Right lobe of liver (tissue), 6 donors: ENCODE measurements around the gene NDUFA7. TPM values are rescaled to one million over a fixed set of nuclear protein-coding genes. Genes with fewer than 3 reads are reported as not detected.
A peak's percentile ranks its signal among the peaks of the same experiment; 100 is the strongest.

Experiments used
- ATAC-seq, 4 donors: fragments of 200-7000 bp; cut with Tn5 transposase; one replicate each; pipeline ENCODE4 v1.9.1; 2020; ENCODE audit warnings: mild to moderate bottlenecking in 4 of 4, moderate library complexity in 4 of 4
- DNase-seq, 3 donors: peaks; one replicate each; pipeline ENCODE4 v3.0.0-alpha.2; 2020
- H3K27ac ChIP-seq, 3 donors: fragments of 200-600 bp; one replicate each; pipeline ENCODE4 v1.8.0; 2022
- H3K27me3 ChIP-seq, 2 donors: fragments of 200-600 bp; one replicate each; pipeline ENCODE4 v1.8.0; 2022
- H3K36me3 ChIP-seq, 4 donors: fragments of 200-600 bp; sonication (generic) in 1 of 4; one replicate each; pipeline versions ENCODE4 v1.5.1 to v1.8.0; 2017 to 2022; ENCODE audit warnings: control low read depth in 1 of 4
- H3K4me1 ChIP-seq, 4 donors: fragments of 200-600 bp; sonication (generic) in 1 of 4; one replicate each; pipeline versions ENCODE4 v1.5.1 to v1.8.0; 2017 to 2022; ENCODE audit warnings: control low read depth in 1 of 4
- H3K4me3 ChIP-seq, 3 donors: fragments of 200-600 bp; one replicate each; pipeline ENCODE4 v1.8.0; 2022
- H3K9me3 ChIP-seq, 4 donors: fragments of 200-600 bp; sonication (generic) in 1 of 4; one replicate each; pipeline versions ENCODE4 v1.5.1 to v1.8.0; 2017 to 2022; ENCODE audit warnings: control low read depth in 1 of 4
- CTCF ChIP-seq, 4 donors: fragments of 200-600 bp in 3 of 4; fragments of 450-650 bp in 1 of 4; IDR thresholded peaks; one replicate each; pipeline versions ENCODE4 v1.5.1 to v1.8.0; 2016 to 2022; ENCODE audit warnings: antibody characterized with exemption in 4 of 4, mild to moderate bottlenecking in 2 of 4
- POLR2A ChIP-seq: fragments of 450-650 bp; IDR thresholded peaks from one replicate; pipeline ENCODE4 v1.6.1; 2017; ENCODE audit warnings: antibody characterized with exemption, mild to moderate bottlenecking
- WGBS: methylation state at CpG from one replicate; pipeline ENCODE4 v1.1.6; 2018; ENCODE audit warnings: low coverage, low lambda C conversion rate; ENCODE audit not compliant: insufficient coverage; ENCODE audit errors: missing lambda C conversion rate; 5-methylcytosine and 5-hydroxymethylcytosine counted together
- intact Hi-C, 2 donors: fragments of 100-400 bp; cut with DNase I; formaldehyde crosslinking; loops; one replicate each; pipeline versions ENCODE4 v1.11.2 to v1.14.1; 2022
- long read RNA-seq: library from polyadenylated mRNA; unstranded; transcript quantifications from one replicate; pipeline ENCODE4 v2.0.0, GENCODE V29; 2019
- total RNA-seq, 6 experiments: library from RNA; depleted of rRNA in 2 of 6; stranded (reverse); fragments of >200 nt in 2 of 6; fragmentation: NEBNext Ultra II Directional in 3 of 6; extraction: Animal tissue kit (Norgen Biotek cat#: 25700) in 3 of 6; gene quantifications; one replicate each; pipeline versions ENCODE4 v1.1.0 to v1.2.4, GENCODE V29; 2016 to 2023
- donor health status: DM: no; HTN: yes; CAD: no.
- donor health status: DM: no; HTN: no; CAD: no.
- donor health status: DM: no; HTN: no; CAD: no.
- donor health status: DM: no; HTN: yes; CAD: no.
- donor health status: DM: no; HTN: yes; CAD: no.

Gene NDUFA7
- 10 to 100 TPM; 20.8 to 60.5 (median 25.9) TPM for total RNA-seq
- long read RNA-seq, transcript NDUFA7-201 (4 exons, 601 nt): major isoform, 41 of 46 reads
- long read RNA-seq, partial matches to known transcripts: 4 of 46 reads
- long read RNA-seq, other reads (novel, unspliced or antisense): 1 of 46 reads

GRCh38 chr19:8321067-8321985 is at the start of gene NDUFA7, which contains the start of gene RPS28:
Gene NDUFA7, minus strand, starts transcription at chr19:8321375. Its CDS starts 17 bp downstream, at chr19:8321358.
Gene RPS28, plus strand, starts transcription at chr19:8321496. Its CDS starts 35 bp downstream, at chr19:8321531.
- peak within 1 kb of the TSS; percentile 75 to 92 (median 88) for H3K4me3 ChIP-seq
- H3K9me3 ChIP-seq: no peaks in the 10 kb centered on the region
- peak within 1 kb of the TSS; percentile 83 to 91 (median 89) for H3K27ac ChIP-seq
- WGBS: 0% methylated on average over 12 of the region's 72 CpGs
- DNase-seq: peak; percentile 96 to 98 (median 97)
- ATAC-seq: peak; percentile 88 to 96 (median 92)
- TF ChIP-seq CTCF (IDR thresholded peaks at IDR 0.05) (peak; percentile 24 to 45 (median 28)), POLR2A (peak; percentile 92)
- H3K4me1 ChIP-seq: peaks cover 0 to 31% (median 6%) of the 10 kb centered on the region in 4 donors
- H3K27me3 ChIP-seq: no peaks in the 10 kb centered on the region
- intact Hi-C loops: loop anchor here in 1 of 2 donors (10.0 kb wide), 1 partner anchor 193 kb away; the partner anchor contains the start of gene ZNF414
- H3K36me3 ChIP-seq: peaks cover 0 to 16% (median 7%) of the 10 kb centered on the region in 4 donors

GRCh38 chr19:8370176-8371010 is 49.2 kb upstream of the NDUFA7 start:
- Histone ChIP-seq H3K9me3 (no peaks in the 10 kb centered on the region), H3K4me1 (peaks cover 0 to 53% (median 25%) of the 10 kb centered on the region in 4 donors), H3K27ac (peak overlapping the region; percentile 33 to 72 (median 53)), H3K27me3 (no peaks in the 10 kb centered on the region), H3K4me3 (no peak overlapping the region), H3K36me3 (peaks cover 0 to 19% (median 4%) of the 10 kb centered on the region in 4 donors)
- 47% methylated on average over 9 of the region's 19 CpGs for WGBS
- intact Hi-C loops: no loop called here
- TF ChIP-seq CTCF (IDR thresholded peaks at IDR 0.05) (no peak), POLR2A (no peak)
- no peak for DNase-seq
- peak in 3 of 4 donors; percentile 0 to 34 (median 2) for ATAC-seq

GRCh38 chr19:8367327-8368001 is 46.3 kb upstream of the NDUFA7 start:
- no peaks in the 10 kb centered on the region for H3K27me3 ChIP-seq
- H3K9me3 ChIP-seq: no peaks in the 10 kb centered on the region
- TF ChIP-seq POLR2A (no peak), CTCF (IDR thresholded peaks at IDR 0.05) (no peak)
- ATAC-seq (peak; percentile 40 to 52 (median 44)), DNase-seq (peak; percentile 87 to 94 (median 91))
- H3K4me1 ChIP-seq: peaks cover 0 to 68% (median 24%) of the 10 kb centered on the region in 4 donors
- H3K4me3 ChIP-seq: peak overlapping the region in 1 of 3 donors; percentile 98
- 14% methylated on average over 17 of the region's 23 CpGs for WGBS
- H3K27ac ChIP-seq: peak overlapping the region; percentile 48 to 90 (median 88)
- H3K36me3 ChIP-seq: peaks cover 0 to 3% (median 0%) of the 10 kb centered on the region in 4 donors
- intact Hi-C loops: no loop called here
